GM12878 (cell line): ENCODE measurements around the gene DPP4.

Source experiments
- HDAC2 ChIP-seq: fragments of 200-600 bp; sonication (generic); IDR thresholded peaks from 2 replicates; pipeline ENCODE4 v1.6.1; 2017
- JUND ChIP-seq: IDR thresholded peaks from 2 replicates; pipeline ENCODE4 v1.6.1; 2012; ENCODE audit warnings: low read depth, mild to moderate bottlenecking, low read length, improper control_type of control experiment, moderate library complexity
- RAD21 ChIP-seq: IDR thresholded peaks from 2 replicates; pipeline ENCODE4 v1.6.1; 2011; ENCODE audit warnings: mild to moderate bottlenecking, low read depth, low read length, moderate library complexity; ENCODE audit not compliant: insufficient read depth
- SIX5 ChIP-seq: IDR thresholded peaks from 2 replicates; pipeline ENCODE4 v1.6.1; 2011; ENCODE audit warnings: mild to moderate bottlenecking, low read depth, low read length, moderate library complexity; ENCODE audit not compliant: severe bottlenecking
- ZNF274 ChIP-seq: IDR thresholded peaks from one replicate; pipeline ENCODE4 v1.8.0; 2011; ENCODE audit not compliant: insufficient read length, insufficient read depth
- TF ChIP-seq, protein P1 (sequence below), 3 experiments: IDR thresholded peaks in 2 of 3; conservative IDR thresholded peaks in 1 of 3; 2 replicates each; pipeline ENCODE4 v1.5.1; 2011; ENCODE audit warnings: low read depth in 3 of 3, low read length in 3 of 3, mild to moderate bottlenecking in 3 of 3, control low read depth in 2 of 3, moderate library complexity in 2 of 3, inconsistent platforms in 1 of 3, mixed read lengths in 1 of 3; ENCODE audit not compliant: control insufficient read depth in 2 of 3, insufficient read depth in 1 of 3; ENCODE audit errors: extremely low read depth in 1 of 3

DNA sequence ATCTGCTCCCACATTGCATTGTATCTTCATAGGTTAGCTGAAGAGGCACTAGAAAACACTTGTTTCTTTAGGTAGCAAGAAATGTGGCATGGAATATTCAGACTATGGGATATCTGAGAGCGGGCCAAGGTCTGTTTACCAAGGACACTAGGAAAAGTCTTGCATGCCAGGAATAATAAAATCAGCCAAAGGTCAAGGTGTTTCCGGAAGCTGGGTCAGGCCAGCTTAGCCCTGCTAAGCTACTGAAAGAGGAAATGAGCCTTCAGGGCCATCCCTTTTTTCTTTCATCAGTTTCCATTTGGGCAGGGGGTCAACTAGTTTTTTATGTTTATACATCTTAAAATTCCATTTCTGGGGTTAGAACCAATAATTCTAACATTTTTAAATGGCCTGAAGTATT lies 101.1 kb downstream of the DPP4 start:
- TF ChIP-seq JUND (no peak), RAD21 (no peak), ZNF274 (no peak), HDAC2 (no peak), SIX5 (no peak)
- TF ChIP-seq, protein P1, sequence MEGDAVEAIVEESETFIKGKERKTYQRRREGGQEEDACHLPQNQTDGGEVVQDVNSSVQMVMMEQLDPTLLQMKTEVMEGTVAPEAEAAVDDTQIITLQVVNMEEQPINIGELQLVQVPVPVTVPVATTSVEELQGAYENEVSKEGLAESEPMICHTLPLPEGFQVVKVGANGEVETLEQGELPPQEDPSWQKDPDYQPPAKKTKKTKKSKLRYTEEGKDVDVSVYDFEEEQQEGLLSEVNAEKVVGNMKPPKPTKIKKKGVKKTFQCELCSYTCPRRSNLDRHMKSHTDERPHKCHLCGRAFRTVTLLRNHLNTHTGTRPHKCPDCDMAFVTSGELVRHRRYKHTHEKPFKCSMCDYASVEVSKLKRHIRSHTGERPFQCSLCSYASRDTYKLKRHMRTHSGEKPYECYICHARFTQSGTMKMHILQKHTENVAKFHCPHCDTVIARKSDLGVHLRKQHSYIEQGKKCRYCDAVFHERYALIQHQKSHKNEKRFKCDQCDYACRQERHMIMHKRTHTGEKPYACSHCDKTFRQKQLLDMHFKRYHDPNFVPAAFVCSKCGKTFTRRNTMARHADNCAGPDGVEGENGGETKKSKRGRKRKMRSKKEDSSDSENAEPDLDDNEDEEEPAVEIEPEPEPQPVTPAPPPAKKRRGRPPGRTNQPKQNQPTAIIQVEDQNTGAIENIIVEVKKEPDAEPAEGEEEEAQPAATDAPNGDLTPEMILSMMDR (IDR thresholded peaks at IDR 0.05 in 2 of 3, conservative IDR thresholded peaks at IDR 0.05 in 1 of 3; ENCODE audit: control insufficient read depth in 2 of 3, extremely low read depth in 1 of 3, insufficient read depth in 1 of 3, low read depth in 3 of 3, low read length in 3 of 3) = no peak
